Mesendoderm (in vitro differentiated cells): Measurements from ENCODE around the gene PI4KA.
"Not testable (repeated sequence)": the region's sequence is repeated elsewhere in the genome, so short reads cannot be mapped to it uniquely, and the experiment has no call there.

Experiments
- DNase-seq: peaks from one replicate; pipeline ENCODE4 v3.0.0; 2013
- H2AK5ac ChIP-seq: 2 replicates; pipeline ENCODE4 v1.6.1; 2013; ENCODE audit warnings: low read length, inconsistent platforms
- H2BK120ac ChIP-seq: 2 replicates; pipeline ENCODE4 v1.6.1; 2013; ENCODE audit warnings: low read depth, mild to moderate bottlenecking, low read length, moderate library complexity, mixed read lengths
- H2BK15ac ChIP-seq: replicated peaks from 2 replicates; pipeline ENCODE4 v1.6.1; 2013; ENCODE audit warnings: low read depth, mild to moderate bottlenecking, moderate library complexity
- H2BK5ac ChIP-seq: 2 replicates; pipeline ENCODE4 v1.6.1; 2013; ENCODE audit warnings: low read length, inconsistent platforms
- H3K18ac ChIP-seq: 2 replicates; pipeline ENCODE4 v1.6.1; 2013; ENCODE audit warnings: mild to moderate bottlenecking, low read length, mixed read lengths
- H3K23ac ChIP-seq: one replicate; pipeline ENCODE4 v1.6.1; 2013; ENCODE audit warnings: low read length
- H3K27ac ChIP-seq: 2 replicates; pipeline ENCODE4 v1.5.1; 2013; ENCODE audit warnings: low read depth, mild to moderate bottlenecking, inconsistent platforms, low read length, moderate library complexity
- H3K27me3 ChIP-seq: 2 replicates; pipeline ENCODE4 v1.6.1; 2013; ENCODE audit warnings: low read length, control low read depth, mild to moderate bottlenecking, inconsistent platforms; ENCODE audit not compliant: insufficient read depth, poor library complexity
- H3K36me3 ChIP-seq: 2 replicates; pipeline ENCODE4 v1.6.1; 2013; ENCODE audit warnings: low read length, inconsistent platforms; ENCODE audit not compliant: control insufficient read depth, insufficient read depth
- H3K4ac ChIP-seq: one replicate; pipeline ENCODE4 v1.6.1; 2013; ENCODE audit warnings: low read depth, mild to moderate bottlenecking, low read length, moderate library complexity
- H3K4me1 ChIP-seq: 2 replicates; pipeline ENCODE4 v1.6.1; 2013; ENCODE audit warnings: low read depth, low read length, inconsistent platforms; ENCODE audit not compliant: control insufficient read depth
- H3K4me2 ChIP-seq: 2 replicates; pipeline ENCODE4 v1.6.1; 2013; ENCODE audit warnings: low read length
- H3K4me3 ChIP-seq: 2 replicates; pipeline ENCODE4 v1.5.1; 2013; ENCODE audit warnings: mild to moderate bottlenecking, low read length
- H3K56ac ChIP-seq: one replicate; pipeline ENCODE4 v1.6.1; 2013; ENCODE audit warnings: low read length
- H3K79me1 ChIP-seq: 2 replicates; pipeline ENCODE4 v1.6.1; 2013; ENCODE audit warnings: low read length, inconsistent platforms
- H3K79me2 ChIP-seq: 2 replicates; pipeline ENCODE4 v1.6.1; 2013; ENCODE audit warnings: mild to moderate bottlenecking, low read length; ENCODE audit not compliant: control insufficient read depth, insufficient read depth
- H3K9ac ChIP-seq: 2 replicates; pipeline ENCODE4 v1.6.1; 2013; ENCODE audit warnings: low read length, inconsistent platforms
- H4K5ac ChIP-seq: one replicate; pipeline ENCODE4 v1.6.1; 2013; ENCODE audit warnings: low read length
- H4K8ac ChIP-seq: one replicate; pipeline ENCODE4 v1.6.1; 2013; ENCODE audit warnings: low read depth, mild to moderate bottlenecking, control low read depth, low read length, moderate library complexity
- WGBS: extraction: QIAGEN DNeasy Blood & Tissue Kit; methylation state at CpG from one replicate; pipeline ENCODE4 v1.1.7; 2013; ENCODE audit warnings: low lambda C conversion rate, missing lambda C conversion rate; ENCODE audit not compliant: insufficient coverage; ENCODE audit errors: extremely low coverage; 5-methylcytosine and 5-hydroxymethylcytosine counted together

PI4KA gene

GRCh38 chr22:20703414-20703806 is 155.2 kb downstream of the PI4KA start:
- DNase-seq, H3K56ac ChIP-seq: not testable (repeated sequence)
- WGBS: no CpG with 5 or more reads among the region's 25 CpGs

GRCh38 chr22:20702546-20703413 is 155.8 kb downstream of the PI4KA start:
- Histone ChIP-seq H3K4me2 (peak overlapping the region; percentile 40), H3K56ac (peak overlapping the region; percentile 64), H3K27ac (peak overlapping the region; percentile 17)
- H3K9ac ChIP-seq, H4K8ac ChIP-seq, H3K4me1 ChIP-seq, H2BK120ac ChIP-seq, H2AK5ac ChIP-seq, H3K4ac ChIP-seq, H3K23ac ChIP-seq, H3K4me3 ChIP-seq, H4K5ac ChIP-seq, H3K36me3 ChIP-seq, H3K27me3 ChIP-seq, H3K79me1 ChIP-seq, H3K18ac ChIP-seq, H3K79me2 ChIP-seq, H2BK5ac ChIP-seq, H2BK15ac ChIP-seq: not testable (repeated sequence)
- no CpG with 5 or more reads among the region's 64 CpGs for WGBS
- peak; percentile 96 for DNase-seq

More at GRCh38 chr22:20703414-20703806, 155.2 kb downstream of the PI4KA start:
- not testable (repeated sequence) for H2BK15ac ChIP-seq, H3K4me1 ChIP-seq, H3K4me2 ChIP-seq, H4K8ac ChIP-seq, H2BK5ac ChIP-seq, H3K4me3 ChIP-seq, H3K79me1 ChIP-seq, H4K5ac ChIP-seq, H3K27me3 ChIP-seq, H3K9ac ChIP-seq, H3K27ac ChIP-seq, H3K79me2 ChIP-seq, H3K18ac ChIP-seq, H2BK120ac ChIP-seq, H3K36me3 ChIP-seq, H3K4ac ChIP-seq, H2AK5ac ChIP-seq, H3K23ac ChIP-seq

- WGBS: no CpG with 5 or more reads among the region's 35 CpGs
Observed at GRCh38 chr22:20702175-20702545, 156.5 kb downstream of the PI4KA start.

GRCh38 chr22:20701680-20702136 is 156.9 kb downstream of the PI4KA start:
- not testable (repeated sequence) for H2BK15ac ChIP-seq, H3K18ac ChIP-seq, H2BK5ac ChIP-seq, H3K27me3 ChIP-seq, H3K4me2 ChIP-seq, H3K79me1 ChIP-seq, H3K9ac ChIP-seq, H2AK5ac ChIP-seq, H3K4ac ChIP-seq, DNase-seq, H2BK120ac ChIP-seq, H3K4me1 ChIP-seq, H4K5ac ChIP-seq, H3K36me3 ChIP-seq, H3K23ac ChIP-seq, H3K27ac ChIP-seq, H4K8ac ChIP-seq, H3K79me2 ChIP-seq, H3K4me3 ChIP-seq
- no CpG with 5 or more reads among the region's 21 CpGs for WGBS
- peak overlapping the region; percentile 42 for H3K56ac ChIP-seq

More at GRCh38 chr22:20702175-20702545, 156.5 kb downstream of the PI4KA start:
- not testable (repeated sequence) for H3K79me1 ChIP-seq, H3K27me3 ChIP-seq, H3K4me3 ChIP-seq, H3K27ac ChIP-seq, H3K18ac ChIP-seq, H2BK15ac ChIP-seq, H3K36me3 ChIP-seq, H4K8ac ChIP-seq, H2BK120ac ChIP-seq, H3K4me1 ChIP-seq, H3K23ac ChIP-seq, H4K5ac ChIP-seq, H2AK5ac ChIP-seq, H2BK5ac ChIP-seq, H3K9ac ChIP-seq, H3K4ac ChIP-seq, H3K79me2 ChIP-seq, DNase-seq
- Histone ChIP-seq H3K4me2 (peak overlapping the region; percentile 34), H3K56ac (peak overlapping the region; percentile 64)

GRCh38 chr22:20700347-20700746 is 158.3 kb downstream of the PI4KA start:
- not testable (repeated sequence) for H2BK15ac ChIP-seq, H3K4me2 ChIP-seq, H3K23ac ChIP-seq, H3K18ac ChIP-seq, H2BK5ac ChIP-seq, H3K9ac ChIP-seq, H3K36me3 ChIP-seq, H2BK120ac ChIP-seq, H3K4me1 ChIP-seq, H4K8ac ChIP-seq, H3K79me1 ChIP-seq, H4K5ac ChIP-seq, DNase-seq, H3K79me2 ChIP-seq, H3K4ac ChIP-seq, H3K27ac ChIP-seq, H3K4me3 ChIP-seq, H3K27me3 ChIP-seq, H2AK5ac ChIP-seq, H3K56ac ChIP-seq
- no CpG with 5 or more reads among the region's 15 CpGs for WGBS
